GM18519 (cell line): ENCODE data around the gene PTPRD.

ENCODE experiments used
- ATAC-seq: cut with Tn5 transposase; IDR thresholded peaks from one replicate; pipeline ENCODE4 v1.9.1; 2021; ENCODE audit warnings: mild to moderate bottlenecking, moderate library complexity; ENCODE audit not compliant: unreplicated experiment, low FRiP score

Gene PTPRD

GRCh38 chr9:8539681-8540197 lies 2073.1 kb downstream of the PTPRD start:
- no peak for ATAC-seq

- no peak for ATAC-seq
These were observed 2076.0 kb downstream of the PTPRD start for GRCh38 chr9:8536845-8537244.

- no peak for ATAC-seq
These were observed 2078.0 kb downstream of the PTPRD start for GRCh38 chr9:8534828-8535227.

GRCh38 chr9:8533681-8534080 lies 2079.1 kb downstream of the PTPRD start:
- no peak for ATAC-seq

- ATAC-seq: no peak
These were observed 2080.9 kb downstream of the PTPRD start for GRCh38 chr9:8531826-8532415.

- ATAC-seq: no peak
These were observed 2091.7 kb downstream of the PTPRD start for GRCh38 chr9:8521112-8521511.

- ATAC-seq: no peak
These were observed 2097.1 kb downstream of the PTPRD start for GRCh38 chr9:8515748-8516147.

- no peak for ATAC-seq
These were observed 2098.0 kb downstream of the PTPRD start for GRCh38 chr9:8514760-8515159.

- no peak for ATAC-seq
These were observed 2104.0 kb downstream of the PTPRD start for GRCh38 chr9:8508671-8509290.

- ATAC-seq: no peak
These were observed 2118.2 kb downstream of the PTPRD start for GRCh38 chr9:8494571-8494970.

GRCh38 chr9:8492679-8493078 lies 2120.1 kb downstream of the PTPRD start:
- no peak for ATAC-seq

- no peak for ATAC-seq
These were observed 2120.8 kb downstream of the PTPRD start for GRCh38 chr9:8492024-8492423.

GRCh38 chr9:8491563-8491962 lies 2121.2 kb downstream of the PTPRD start:
- ATAC-seq: no peak

- no peak for ATAC-seq
These were observed 2123.0 kb downstream of the PTPRD start for GRCh38 chr9:8489835-8490234.

- ATAC-seq: no peak
These were observed 2126.7 kb downstream of the PTPRD start for GRCh38 chr9:8486095-8486494.

- peak; percentile 49 for ATAC-seq
These were observed 2128.1 kb downstream of the PTPRD start for GRCh38 chr9:8484597-8485191.

GRCh38 chr9:8477450-8477849 lies 2135.4 kb downstream of the PTPRD start:
- no peak for ATAC-seq

GRCh38 chr9:8474937-8475336 lies 2137.9 kb downstream of the PTPRD start:
- no peak for ATAC-seq

- no peak for ATAC-seq
These were observed 2139.4 kb downstream of the PTPRD start for GRCh38 chr9:8473244-8474020.

- ATAC-seq: no peak
These were observed 2144.7 kb downstream of the PTPRD start for GRCh38 chr9:8468045-8468637.

- ATAC-seq: no peak
These were observed 2155.0 kb downstream of the PTPRD start for GRCh38 chr9:8457816-8458215.
